Fibroblast of lung (primary cell): ENCODE results near the gene RBCK1. TPM values are rescaled to one million over a fixed set of nuclear protein-coding genes. Genes with fewer than 3 reads are reported as not detected.
"Not testable (repeated sequence)": the region's sequence is repeated elsewhere in the genome, so short reads cannot be mapped to it uniquely, and the experiment has no call there.

Experiments used
- DNase-seq, 2 donors: peaks; one replicate each; pipeline versions ENCODE4 v3.0.0 to v3.0.0-alpha.2; 2010; ENCODE audit warnings: low read depth in 2 of 2
- H2AFZ ChIP-seq: 2 replicates; pipeline ENCODE4 v1.5.1; 2012; ENCODE audit warnings: low read length, control low read depth, inconsistent platforms
- H3K27ac ChIP-seq: 2 replicates; pipeline ENCODE4 v1.5.1; 2011; ENCODE audit warnings: low read length, control low read depth; ENCODE audit not compliant: insufficient read depth
- H3K27me3 ChIP-seq: 2 replicates; pipeline ENCODE4 v1.5.1; 2011; ENCODE audit warnings: mild to moderate bottlenecking, low read length; ENCODE audit not compliant: control insufficient read depth, insufficient read depth
- H3K36me3 ChIP-seq: 2 replicates; pipeline ENCODE4 v1.5.1; 2011; ENCODE audit warnings: low read length; ENCODE audit not compliant: control insufficient read depth, insufficient read depth
- H3K4me1 ChIP-seq: 2 replicates; pipeline ENCODE4 v1.5.1; 2011; ENCODE audit warnings: low read length; ENCODE audit not compliant: control insufficient read depth, insufficient read depth; ENCODE audit errors: extremely low read depth
- H3K4me2 ChIP-seq: 2 replicates; pipeline ENCODE4 v1.5.1; 2011; ENCODE audit warnings: low read length, control low read depth; ENCODE audit not compliant: insufficient read depth; ENCODE audit errors: extremely low read depth
- H3K4me3 ChIP-seq, 4 experiments: fragments of 200-600 bp in 1 of 4; sonication (generic) in 1 of 4; replicated peaks in 1 of 4; 2 replicates each; pipeline ENCODE4 v1.5.1; 2011 to 2016; ENCODE audit warnings: low read length in 4 of 4, low read depth in 3 of 4, mild to moderate bottlenecking in 3 of 4, control low read depth in 2 of 4, inconsistent platforms in 1 of 4, mixed read lengths in 1 of 4; ENCODE audit not compliant: insufficient read depth in 1 of 4; ENCODE audit errors: control extremely low read depth in 1 of 4
- H3K79me2 ChIP-seq: 2 replicates; pipeline ENCODE4 v1.5.1; 2012; ENCODE audit warnings: mild to moderate bottlenecking, low read length, inconsistent platforms; ENCODE audit not compliant: control insufficient read depth, insufficient read depth
- H3K9ac ChIP-seq: 2 replicates; pipeline ENCODE4 v1.5.1; 2011; ENCODE audit warnings: mild to moderate bottlenecking, low read length, control low read depth; ENCODE audit not compliant: insufficient read depth
- H3K9me3 ChIP-seq: 2 replicates; pipeline ENCODE4 v1.5.1; 2012; ENCODE audit warnings: low read depth, low read length; ENCODE audit not compliant: control insufficient read depth, insufficient read depth
- H4K20me1 ChIP-seq: 2 replicates; pipeline ENCODE4 v1.5.1; 2011; ENCODE audit warnings: low read length; ENCODE audit not compliant: control insufficient read depth, insufficient read depth; ENCODE audit errors: extremely low read depth
- CTCF ChIP-seq, 2 donors: IDR thresholded peaks in 1 of 2; conservative IDR thresholded peaks in 1 of 2; 1 replicate in 1 of 2; 2 replicates in 1 of 2; pipeline ENCODE4 v1.5.1; 2011 to 2012; ENCODE audit warnings: low read length in 2 of 2, control low read depth in 1 of 2, inconsistent platforms in 1 of 2, low read depth in 1 of 2, mild to moderate bottlenecking in 1 of 2
- EZH2 ChIP-seq: IDR thresholded peaks from 2 replicates; pipeline ENCODE4 v1.5.1; 2012; ENCODE audit warnings: low read length, control low read depth, mild to moderate bottlenecking; ENCODE audit errors: missing control alignments
- polyA plus RNA-seq, 2 donors: library from polyadenylated mRNA; depleted of rRNA in 1 of 2; stranded (reverse) in 1 of 2; unstranded in 1 of 2; fragments of >200 nt; gene quantifications; 2 replicates each; pipeline ENCODE4 v1.2.1, GENCODE V29; 2011 to 2012; ENCODE audit warnings: missing spikeins in 1 of 2
- total RNA-seq: library from RNA; depleted of rRNA; stranded (reverse); fragments of >200 nt; gene quantifications from 2 replicates; pipeline ENCODE4 v1.2.1, GENCODE V29; 2014

The RBCK1 gene
- total and polyA plus RNA-seq, 2 donors (not counting 1 experiment from before 2014, with no cell fraction given), result 35.2 to 89.0 TPM

GRCh38 chr20:472889-473292 lies 64.8 kb downstream of the RBCK1 start:
- Histone ChIP-seq H3K36me3 (peaks cover 4% of the 10 kb centered on the region), H3K4me3 (no peak overlapping the region), H2AFZ (no peak overlapping the region), H3K27me3 (no peaks in the 10 kb centered on the region), H3K4me2 (no peak overlapping the region), H3K79me2 (no peaks in the 10 kb centered on the region), H4K20me1 (no peaks in the 10 kb centered on the region), H3K27ac (no peak overlapping the region), H3K4me1 (no peaks in the 10 kb centered on the region), H3K9ac (no peak overlapping the region), H3K9me3 (no peaks in the 10 kb centered on the region)
- no peak for DNase-seq
- TF ChIP-seq EZH2, result no peak
- no peak for TF ChIP-seq CTCF (conservative IDR thresholded peaks at IDR 0.05 in 1 of 2, IDR thresholded peaks at IDR 0.05 in 1 of 2; ENCODE audit: low read depth in 1 of 2, low read length in 2 of 2)

DNA sequence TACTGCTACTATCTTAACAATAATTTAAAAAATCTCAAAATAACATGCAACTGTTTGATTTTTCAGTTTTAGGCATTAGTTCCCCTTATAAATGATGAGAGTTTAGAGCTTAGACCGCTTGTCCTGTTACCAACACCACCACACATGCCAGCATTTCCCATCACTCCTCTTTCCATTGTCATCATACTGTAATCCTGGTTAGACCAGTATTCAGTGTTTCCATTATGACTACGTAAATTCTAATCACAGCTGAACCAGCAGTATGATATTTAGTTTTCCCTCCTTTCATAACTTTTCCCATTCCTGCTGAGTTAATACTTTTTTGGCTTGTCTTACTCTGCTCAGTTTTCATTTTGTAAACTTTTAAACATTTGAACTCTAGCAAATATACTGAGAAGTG lies 66.5 kb downstream of the RBCK1 start:
- H3K4me3 ChIP-seq, result no peak overlapping the region
- no peak overlapping the region for H2AFZ ChIP-seq
- no peaks in the 10 kb centered on the region for H3K27me3 ChIP-seq
- H4K20me1 ChIP-seq, result no peaks in the 10 kb centered on the region
- H3K36me3 ChIP-seq, result peaks cover 4% of the 10 kb centered on the region
- DNase-seq, result peak in 1 of 2 donors; percentile 55
- H3K9ac ChIP-seq, result no peak overlapping the region
- no peak overlapping the region for H3K27ac ChIP-seq
- H3K79me2 ChIP-seq, result no peaks in the 10 kb centered on the region
- TF ChIP-seq EZH2 (no peak), CTCF (conservative IDR thresholded peaks at IDR 0.05 in 1 of 2, IDR thresholded peaks at IDR 0.05 in 1 of 2; ENCODE audit: low read depth in 1 of 2, low read length in 2 of 2) (no peak)
- H3K4me1 ChIP-seq, result no peaks in the 10 kb centered on the region
- H3K4me2 ChIP-seq, result no peak overlapping the region
- H3K9me3 ChIP-seq, result no peaks in the 10 kb centered on the region

DNA sequence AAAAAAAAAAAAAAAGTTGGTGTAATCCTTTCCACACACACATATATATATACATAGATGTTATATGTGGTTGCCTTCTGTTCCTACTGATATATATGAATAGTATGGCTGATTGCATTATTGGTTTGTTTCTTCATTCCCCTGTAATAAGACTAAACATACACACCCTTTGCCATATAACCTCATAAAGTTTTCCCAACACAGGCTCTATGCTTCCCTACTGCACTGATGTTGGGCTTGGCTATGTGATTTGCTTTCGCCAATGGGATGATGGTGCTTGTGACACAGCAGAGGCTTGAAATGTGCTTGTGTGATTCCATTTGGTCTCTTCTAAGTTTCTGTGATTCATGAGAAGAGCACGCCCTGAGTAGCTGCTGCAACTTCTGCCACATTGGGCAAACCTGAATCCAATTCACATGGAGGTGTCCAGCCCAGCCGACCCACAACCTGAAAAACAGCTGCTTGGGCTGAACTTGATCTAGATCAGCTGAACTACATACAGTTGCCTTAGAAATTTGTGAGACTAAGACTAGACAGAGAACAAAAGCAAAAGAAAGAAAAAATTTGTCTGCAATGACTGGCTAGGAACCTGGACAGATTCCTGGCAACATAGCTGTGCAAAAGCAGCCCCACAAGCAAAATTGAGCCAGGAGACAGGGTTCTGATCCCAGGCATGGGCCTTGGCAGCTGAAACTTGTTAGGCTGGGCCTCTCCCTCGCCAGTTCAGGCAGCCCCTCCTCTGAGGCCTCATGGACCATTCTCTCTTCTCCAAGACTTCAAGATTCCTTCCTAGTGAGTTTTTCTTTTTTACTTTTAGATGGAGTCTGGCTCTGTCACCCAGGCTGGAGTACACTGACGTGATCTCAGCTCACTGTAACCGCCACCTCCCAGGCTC lies 67.6 kb downstream of the RBCK1 start:
- no peak overlapping the region for H2AFZ ChIP-seq

DNA sequence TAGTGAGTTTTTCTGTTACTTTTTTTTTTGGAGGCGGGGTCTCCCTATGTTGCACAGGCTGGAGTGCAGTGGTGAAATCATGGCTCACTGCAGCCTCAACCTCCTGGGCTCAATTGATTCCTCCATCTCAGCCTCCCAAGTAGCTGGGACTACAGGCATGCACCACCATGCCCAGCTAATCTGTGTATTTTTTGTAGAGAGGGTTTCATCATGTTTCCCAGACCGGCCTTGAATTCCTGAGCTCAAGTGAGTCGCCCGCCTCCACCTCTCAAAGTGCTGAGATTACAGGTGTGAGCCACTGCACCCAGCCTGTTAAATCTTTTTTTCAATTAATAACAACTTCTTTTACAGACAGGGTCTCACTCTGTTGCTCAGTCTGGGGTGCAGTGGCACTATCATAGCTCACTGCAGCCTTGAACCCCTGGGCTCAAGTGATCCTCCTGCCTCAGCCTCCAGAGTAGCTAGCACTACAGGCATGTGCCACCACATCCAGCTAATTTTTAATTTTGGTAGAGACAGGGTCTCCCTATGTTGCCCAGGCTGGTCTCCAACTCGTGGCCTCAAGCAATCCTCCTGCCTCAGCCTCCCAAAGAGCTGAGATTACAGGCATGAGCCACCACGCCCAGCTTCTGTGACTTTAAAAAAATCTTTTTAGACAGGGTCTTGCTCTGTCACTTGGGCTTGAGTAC lies 68.6 kb downstream of the RBCK1 start:
- not testable (repeated sequence) for H3K9ac ChIP-seq, H2AFZ ChIP-seq, DNase-seq, H3K4me2 ChIP-seq, H4K20me1 ChIP-seq, H3K36me3 ChIP-seq, H3K27ac ChIP-seq, H3K79me2 ChIP-seq, H3K4me3 ChIP-seq, H3K27me3 ChIP-seq, H3K9me3 ChIP-seq, H3K4me1 ChIP-seq

More for the DNA sequence above, 67.6 kb downstream of the RBCK1 start:
- Histone ChIP-seq H3K27me3 (no peaks in the 10 kb centered on the region), H3K4me2 (no peak overlapping the region), H3K36me3 (peaks cover 4% of the 10 kb centered on the region), H3K27ac (no peak overlapping the region), H3K9me3 (no peaks in the 10 kb centered on the region), H3K4me3 (no peak overlapping the region), H3K4me1 (no peaks in the 10 kb centered on the region), H3K79me2 (no peaks in the 10 kb centered on the region), H4K20me1 (no peaks in the 10 kb centered on the region), H3K9ac (no peak overlapping the region)
- no peak for DNase-seq
- TF ChIP-seq CTCF (conservative IDR thresholded peaks at IDR 0.05 in 1 of 2, IDR thresholded peaks at IDR 0.05 in 1 of 2; ENCODE audit: low read depth in 1 of 2, low read length in 2 of 2), result no peak
- TF ChIP-seq EZH2, result no peak
